Loucy (cell line): Measurements from ENCODE around the gene RHBDD2.

Source experiments
- H2AFZ ChIP-seq: fragments of 200-600 bp; sonication (generic); 2 replicates; pipeline ENCODE4 v1.6.0; 2016; ENCODE audit warnings: antibody characterized with exemption, mild to moderate bottlenecking, low read length, moderate library complexity
- H3F3A ChIP-seq: fragments of 200-600 bp; 2 replicates; pipeline ENCODE4 v1.6.0; 2016; ENCODE audit warnings: antibody characterized with exemption, low read depth, mild to moderate bottlenecking
- H3K27me3 ChIP-seq: fragments of 200-600 bp; sonication (generic); 2 replicates; pipeline ENCODE4 v1.6.1; 2014; ENCODE audit warnings: low read length, mild to moderate bottlenecking; ENCODE audit not compliant: insufficient read depth, poor library complexity, severe bottlenecking
- H3K36me3 ChIP-seq: fragments of 200-600 bp; sonication (generic); 2 replicates; pipeline ENCODE4 v1.6.1; 2016; ENCODE audit warnings: low read length; ENCODE audit not compliant: insufficient read depth
- H3K4me1 ChIP-seq: fragments of 200-600 bp; sonication (generic); 2 replicates; pipeline ENCODE4 v1.5.1; 2014; ENCODE audit warnings: low read length, mild to moderate bottlenecking; ENCODE audit not compliant: insufficient read depth, poor library complexity, severe bottlenecking
- H3K4me2 ChIP-seq: fragments of 200-600 bp; sonication (generic); 2 replicates; pipeline ENCODE4 v1.6.0; 2014; ENCODE audit warnings: antibody characterized with exemption, low read length, low read depth, mild to moderate bottlenecking; ENCODE audit not compliant: poor library complexity, severe bottlenecking
- H3K4me3 ChIP-seq: fragments of 200-600 bp; sonication (generic); 2 replicates; pipeline ENCODE4 v1.5.1; 2014; ENCODE audit warnings: low read length, mild to moderate bottlenecking, mixed read lengths; ENCODE audit not compliant: poor library complexity, severe bottlenecking
- H3K79me2 ChIP-seq: fragments of 200-600 bp; sonication (generic); 2 replicates; pipeline ENCODE4 v1.6.1; 2014; ENCODE audit warnings: low read length; ENCODE audit not compliant: insufficient read depth
- H3K9ac ChIP-seq: fragments of 200-600 bp; sonication (generic); 2 replicates; pipeline ENCODE4 v1.6.0; 2014; ENCODE audit warnings: mild to moderate bottlenecking, low read depth, low read length, moderate library complexity; ENCODE audit not compliant: poor library complexity, severe bottlenecking
- H3K9me2 ChIP-seq: fragments of 200-600 bp; sonication (generic); replicated peaks from 2 replicates; pipeline ENCODE4 v1.6.1; 2016; ENCODE audit warnings: low read depth, low read length, mixed read lengths
- H3K9me3 ChIP-seq: fragments of 200-600 bp; sonication (generic); 2 replicates; pipeline ENCODE4 v1.6.1; 2014; ENCODE audit warnings: mild to moderate bottlenecking, antibody characterized with exemption, low read length, low read depth; ENCODE audit not compliant: insufficient read depth
- H4K20me1 ChIP-seq: fragments of 200-600 bp; sonication (generic); 2 replicates; pipeline ENCODE4 v1.6.0; 2014; ENCODE audit warnings: antibody characterized with exemption, low read length, mild to moderate bottlenecking; ENCODE audit not compliant: insufficient read depth, poor library complexity, severe bottlenecking
- CTCF ChIP-seq: fragments of 200-600 bp; sonication (generic); conservative IDR thresholded peaks from 2 replicates; pipeline ENCODE4 v1.5.1; 2014; ENCODE audit warnings: mild to moderate bottlenecking, antibody characterized with exemption, low read length
- EZH2phosphoT487 ChIP-seq: fragments of 200-600 bp; IDR thresholded peaks from 2 replicates; pipeline ENCODE4 v1.6.1; 2018; ENCODE audit warnings: antibody characterized with exemption, mild to moderate bottlenecking, moderate library complexity, borderline replicate concordance

The RHBDD2 gene

GRCh38 chr7:75884476-75884875, 5.6 kb downstream of the RHBDD2 start:
- Histone ChIP-seq H3K4me3 (no peak overlapping the region), H3K9ac (no peak overlapping the region), H3F3A (no peaks in the 10 kb centered on the region), H3K9me2 (no peaks in the 10 kb centered on the region), H2AFZ (no peak overlapping the region), H3K9me3 (no peaks in the 10 kb centered on the region), H3K4me1 (peaks cover 19% of the 10 kb centered on the region), H3K36me3 (peaks cover 3% of the 10 kb centered on the region; the same call in 1 of the 2 replicates), H3K79me2 (peaks cover 24% of the 10 kb centered on the region), H3K4me2 (no peak overlapping the region), H4K20me1 (peaks cover 8% of the 10 kb centered on the region), H3K27me3 (no peaks in the 10 kb centered on the region)
- TF ChIP-seq CTCF: no peak
- no peak for TF ChIP-seq EZH2phosphoT487

GRCh38 chr7:75885036-75885435, 6.2 kb downstream of the RHBDD2 start:
- Histone ChIP-seq H2AFZ (no peak overlapping the region), H3K27me3 (no peaks in the 10 kb centered on the region), H3F3A (no peaks in the 10 kb centered on the region), H3K4me2 (no peak overlapping the region), H3K9ac (no peak overlapping the region), H3K9me3 (no peaks in the 10 kb centered on the region), H3K9me2 (no peaks in the 10 kb centered on the region), H4K20me1 (peaks cover 2% of the 10 kb centered on the region), H3K79me2 (peaks cover 19% of the 10 kb centered on the region), H3K4me3 (no peak overlapping the region), H3K4me1 (peaks cover 14% of the 10 kb centered on the region), H3K36me3 (peaks cover 3% of the 10 kb centered on the region; the same call in 1 of the 2 replicates)
- TF ChIP-seq EZH2phosphoT487: no peak

- H3K9ac ChIP-seq: no peak overlapping the region
- 0 out of 2 replicates have a peak, but pooled peaks cover 3% of the 10 kb centered on the region for H3K36me3 ChIP-seq
- TF ChIP-seq EZH2phosphoT487: no peak
- no peak for TF ChIP-seq CTCF
- peaks cover 6% of the 10 kb centered on the region for H3K4me1 ChIP-seq
- no peak overlapping the region for H3K4me3 ChIP-seq
- no peaks in the 10 kb centered on the region for H3K9me3 ChIP-seq
- H3K9me2 ChIP-seq: no peaks in the 10 kb centered on the region
- H3K79me2 ChIP-seq: no peaks in the 10 kb centered on the region
- no peak overlapping the region for H2AFZ ChIP-seq
- H3F3A ChIP-seq: no peaks in the 10 kb centered on the region
- H3K4me2 ChIP-seq: no peak overlapping the region
- no peaks in the 10 kb centered on the region for H3K27me3 ChIP-seq
- H4K20me1 ChIP-seq: no peaks in the 10 kb centered on the region
These were observed 9.0 kb downstream of the RHBDD2 start for GRCh38 chr7:75887669-75888369.
